B cell (primary cell): Measurements from ENCODE around the gene PTPRM. TPM values are rescaled to one million over a fixed set of nuclear protein-coding genes. Genes with fewer than 3 reads are reported as not detected.

Source experiments
- ATAC-seq: fragments of 200-7000 bp; cut with Tn5 transposase; one replicate; pipeline ENCODE4 v1.10.0; 2021; ENCODE audit warnings: low read depth, mild to moderate bottlenecking, moderate number of reproducible peaks, moderate library complexity
- CTCF ChIA-PET: fragments of 350-600 bp; sonication (Branson Sonifier 250); formaldehyde crosslinking; loops from one replicate; lab custom pipeline; 2021; ENCODE audit warnings: antibody characterized with exemption, inconsistent platforms; lab: Charles Lee
- POLR2A ChIA-PET: fragments of 350-600 bp; sonication (Branson Sonifier 250); formaldehyde crosslinking; loops from one replicate; lab custom pipeline; 2021; ENCODE audit warnings: antibody characterized with exemption; lab: Charles Lee
- DNase-seq: peaks from one replicate; pipeline ENCODE4 v3.0.0; 2013
- H2AFZ ChIP-seq: 2 replicates; pipeline ENCODE4 v1.6.1; 2012; ENCODE audit warnings: mild to moderate bottlenecking, low read depth, low read length; ENCODE audit not compliant: insufficient read depth, poor library complexity, severe bottlenecking
- H3K27ac ChIP-seq, 2 donors: 1 replicate in 1 of 2; 2 replicates in 1 of 2; pipeline ENCODE4 v1.5.1; 2012 to 2013; ENCODE audit warnings: low read length in 2 of 2, mild to moderate bottlenecking in 2 of 2, moderate library complexity in 1 of 2
- H3K27me3 ChIP-seq, 4 experiments: fragments of 200-600 bp in 1 of 4; sonication (generic) in 1 of 4; replicated peaks in 1 of 4; 1 replicate in 2 of 4; 2 replicates in 2 of 4; pipeline versions ENCODE4 v1.6.1 to v1.7.0; 2013 to 2016; ENCODE audit warnings: low read length in 3 of 4, mild to moderate bottlenecking in 2 of 4, mixed read lengths in 1 of 4, moderate library complexity in 1 of 4; ENCODE audit not compliant: insufficient read depth in 4 of 4, control insufficient read depth in 3 of 4; ENCODE audit errors: control extremely low read depth in 1 of 4
- H3K36me3 ChIP-seq, 2 experiments: replicated peaks in 1 of 2; 1 replicate in 1 of 2; 2 replicates in 1 of 2; pipeline versions ENCODE4 v1.6.1 to v1.7.1; 2013; ENCODE audit warnings: low read length in 1 of 2; ENCODE audit not compliant: insufficient read depth in 2 of 2, control insufficient read depth in 1 of 2; ENCODE audit errors: control extremely low read depth in 1 of 2, extremely low read depth in 1 of 2
- H3K4me1 ChIP-seq, 2 donors: fragments of 200-600 bp in 1 of 2; sonication (generic) in 1 of 2; 1 replicate in 1 of 2; 2 replicates in 1 of 2; pipeline versions ENCODE4 v1.5.1 to v1.6.1; 2013 to 2017; ENCODE audit warnings: low read length in 2 of 2; ENCODE audit not compliant: control insufficient read depth in 2 of 2, insufficient read depth in 2 of 2
- H3K4me2 ChIP-seq: replicated peaks from 2 replicates; pipeline ENCODE3; 2012; ENCODE audit warnings: mild to moderate bottlenecking, low read depth, low read length; ENCODE audit not compliant: poor library complexity, severe bottlenecking
- H3K4me3 ChIP-seq, 5 experiments: fragments of 200-600 bp in 1 of 5; sonication (generic) in 1 of 5; 1 replicate in 3 of 5; 2 replicates in 2 of 5; pipeline versions ENCODE4 v1.5.1 to v1.7.0; 2011 to 2016; ENCODE audit warnings: low read length in 4 of 5, mild to moderate bottlenecking in 4 of 5, low read depth in 2 of 5, control low read depth in 1 of 5, moderate library complexity in 1 of 5; ENCODE audit not compliant: insufficient read depth in 1 of 5; ENCODE audit errors: control extremely low read depth in 1 of 5, extremely low read depth in 1 of 5
- H3K79me2 ChIP-seq: fragments of 200-600 bp; sonication (generic); one replicate; pipeline ENCODE4 v1.6.0; 2016; ENCODE audit warnings: low read length; ENCODE audit not compliant: control insufficient read depth, insufficient read depth
- H3K9ac ChIP-seq: fragments of 200-600 bp; sonication (generic); 2 replicates; pipeline ENCODE4 v1.6.1; 2017; ENCODE audit warnings: mild to moderate bottlenecking, low read length, moderate library complexity
- H3K9me3 ChIP-seq, 3 donors: one replicate each; pipeline versions ENCODE4 v1.6.1 to v1.7.1; 2013; ENCODE audit warnings: low read length in 2 of 3; ENCODE audit not compliant: control insufficient read depth in 2 of 3, insufficient read depth in 1 of 3; ENCODE audit errors: control extremely low read depth in 1 of 3
- H4K20me1 ChIP-seq: 2 replicates; pipeline ENCODE4 v1.6.0; 2012; ENCODE audit warnings: mild to moderate bottlenecking, low read length; ENCODE audit not compliant: insufficient read depth, control insufficient read depth, poor library complexity, severe bottlenecking
- H3K27ac Mint-ChIP-seq: one replicate; pipeline ENCODE4 v1.8.0; 2021; ENCODE audit warnings: mixed read lengths
- H3K27me3 Mint-ChIP-seq: one replicate; pipeline ENCODE4 v1.8.0; 2021; ENCODE audit warnings: mixed read lengths
- H3K4me1 Mint-ChIP-seq: one replicate; pipeline ENCODE4 v1.8.0; 2021; ENCODE audit warnings: mixed read lengths
- H3K4me3 Mint-ChIP-seq: one replicate; pipeline ENCODE4 v1.8.0; 2021; ENCODE audit warnings: mixed read lengths
- H3K9me3 Mint-ChIP-seq: one replicate; pipeline ENCODE4 v1.8.0; 2022; ENCODE audit warnings: mixed read lengths; ENCODE audit not compliant: insufficient read depth
- CTCF ChIP-seq: fragments of 200-600 bp; IDR thresholded peaks from one replicate; pipeline ENCODE4 v1.8.0; 2022; ENCODE audit warnings: antibody characterized with exemption, mild to moderate bottlenecking
- EZH2 ChIP-seq: IDR thresholded peaks from 2 replicates; pipeline ENCODE4 v1.6.1; 2012; ENCODE audit warnings: borderline replicate concordance, low read depth, mild to moderate bottlenecking, moderate library complexity, low read length; ENCODE audit not compliant: insufficient read depth, poor library complexity, severe bottlenecking
- WGBS: methylation state at CpG from one replicate; pipeline ENCODE4 v1.1.5; 2013; ENCODE audit warnings: missing lambda C conversion rate; ENCODE audit not compliant: insufficient coverage; 5-methylcytosine and 5-hydroxymethylcytosine counted together
- intact Hi-C: fragments of 100-400 bp; cut with micrococcal nuclease; formaldehyde crosslinking; loops from one replicate; pipeline ENCODE4 v1.10.0; 2022
- polyA plus RNA-seq: library from polyadenylated mRNA; depleted of rRNA; stranded (reverse); fragments of >200 nt; gene quantifications from 2 replicates; pipeline ENCODE4 v1.2.3, GENCODE V29; 2012
- total RNA-seq, 2 donors: library from RNA; stranded (reverse); fragments of 120-200 nt in 1 of 2; gene quantifications; 1 replicate in 1 of 2; 2 replicates in 1 of 2; pipeline versions ENCODE4 v1.2.3 to v1.2.4, GENCODE V29; 2013 to 2022

The PTPRM gene
- total and polyA plus RNA-seq, 2 donors (not counting 1 experiment from before 2014, with no cell fraction given): 0.20 to 0.89 TPM

GRCh38 chr18:7559709-7560319, 7.3 kb upstream of the PTPRM start:
- no peaks in the 10 kb centered on the region for H3K9me3 ChIP-seq
- no peaks in the 10 kb centered on the region for H3K9me3 Mint-ChIP-seq
- H3K4me1 ChIP-seq: no peaks in the 10 kb centered on the region
- TF ChIP-seq CTCF (no peak), EZH2 (no peak)
- H3K9ac ChIP-seq: no peak overlapping the region
- intact Hi-C loops: no loop called here
- WGBS: 95% methylated on average over 4 of the region's 4 CpGs
- H2AFZ ChIP-seq: no peak overlapping the region
- ChIA-PET CTCF (no interaction called here), POLR2A (no interaction called here)
- peaks cover 0 to 16% (median 2%) of the 10 kb centered on the region in 4 experiments for H3K27me3 ChIP-seq
- peaks cover 13% of the 10 kb centered on the region for H3K27me3 Mint-ChIP-seq
- no peaks in the 10 kb centered on the region for H3K4me1 Mint-ChIP-seq
- H3K4me3 Mint-ChIP-seq: no peak overlapping the region
- no peaks in the 10 kb centered on the region for H4K20me1 ChIP-seq
- DNase-seq: no peak
- no peak for ATAC-seq
- H3K4me2 ChIP-seq: no peak overlapping the region
- no peak overlapping the region for H3K27ac ChIP-seq
- H3K36me3 ChIP-seq: no peaks in the 10 kb centered on the region
- no peaks in the 10 kb centered on the region for H3K79me2 ChIP-seq
- H3K27ac Mint-ChIP-seq: no peak overlapping the region
- H3K4me3 ChIP-seq: no peak overlapping the region

- H3K9me3 Mint-ChIP-seq: no peaks in the 10 kb centered on the region
- intact Hi-C loops: no loop called here
- Histone ChIP-seq H2AFZ (no peak overlapping the region), H3K36me3 (no peaks in the 10 kb centered on the region), H3K9me3 (no peaks in the 10 kb centered on the region), H3K79me2 (no peaks in the 10 kb centered on the region), H4K20me1 (no peaks in the 10 kb centered on the region), H3K9ac (no peak overlapping the region), H3K4me1 (no peaks in the 10 kb centered on the region), H3K27ac (no peak overlapping the region), H3K4me3 (no peak overlapping the region), H3K4me2 (no peak overlapping the region), H3K27me3 (peaks cover 0 to 27% (median 15%) of the 10 kb centered on the region in 4 experiments)
- peaks cover 2% of the 10 kb centered on the region for H3K4me1 Mint-ChIP-seq
- no peak for DNase-seq
- no peak overlapping the region for H3K4me3 Mint-ChIP-seq
- CTCF ChIA-PET: no interaction called here
- H3K27ac Mint-ChIP-seq: no peak overlapping the region
- peaks cover 29% of the 10 kb centered on the region for H3K27me3 Mint-ChIP-seq
- POLR2A ChIA-PET: no interaction called here
- WGBS: 92% methylated on average over 2 of the region's 7 CpGs
- no peak for ATAC-seq
- TF ChIP-seq EZH2: no peak
- no peak for TF ChIP-seq CTCF
Measured at GRCh38 chr18:7561909-7562460, 5.1 kb upstream of the PTPRM start.
